Inflammatory macrophage treated with lipopolysaccharide for 1 hour (primary cell): ENCODE data around the gene DGKH.
"Not testable (repeated sequence)": the region's sequence is repeated elsewhere in the genome, so short reads cannot be mapped to it uniquely, and the experiment has no call there.

Source experiments
- DNase-seq, 2 donors: peaks; one replicate each; pipeline ENCODE4 v3.0.0-alpha.2; 2020 to 2022

DGKH gene

GRCh38 chr13:42043676-42044075, 4.8 kb upstream of the DGKH start:
- DNase-seq, result no peak

- no peak for DNase-seq
These were observed 2.0 kb upstream of the DGKH start for GRCh38 chr13:42046448-42046847.

GRCh38 chr13:42047561-42048341, 697 bp upstream of the DGKH start:
- peak; percentile 44 to 55 for DNase-seq

- DNase-seq, result peak; percentile 82 to 95
These were observed 421 bp downstream of the DGKH start for GRCh38 chr13:42048684-42049453.

GRCh38 chr13:42049454-42049813, 986 bp downstream of the DGKH start:
- DNase-seq, result no peak

- DNase-seq, result no peak
These were observed 6.5 kb downstream of the DGKH start for GRCh38 chr13:42054798-42055499.

GRCh38 chr13:42055500-42056085, 7.1 kb downstream of the DGKH start:
- DNase-seq, result no peak

- DNase-seq, result peak in 1 of 2 donors; percentile 31
These were observed 7.7 kb downstream of the DGKH start for GRCh38 chr13:42056146-42056545.

GRCh38 chr13:42056583-42056982, 8.1 kb downstream of the DGKH start:
- no peak for DNase-seq

GRCh38 chr13:42057918-42058530, 9.6 kb downstream of the DGKH start:
- DNase-seq, result no peak

- DNase-seq, result no peak
These were observed 13.5 kb downstream of the DGKH start for GRCh38 chr13:42061943-42062342.

- DNase-seq, result no peak
These were observed 14.7 kb downstream of the DGKH start for GRCh38 chr13:42063105-42063504.

- DNase-seq, result no peak
These were observed 15.8 kb downstream of the DGKH start for GRCh38 chr13:42064259-42064658.

GRCh38 chr13:42064966-42065365, 16.5 kb downstream of the DGKH start:
- no peak for DNase-seq

GRCh38 chr13:42065414-42065813, 17.0 kb downstream of the DGKH start:
- DNase-seq, result no peak

- no peak for DNase-seq
These were observed 18.1 kb downstream of the DGKH start for GRCh38 chr13:42066542-42066941.

GRCh38 chr13:42068886-42069285, 20.4 kb downstream of the DGKH start:
- DNase-seq, result peak; percentile 64 to 78

- not testable (repeated sequence) for DNase-seq
These were observed 22.2 kb downstream of the DGKH start for GRCh38 chr13:42070599-42070998.

- not testable (repeated sequence) for DNase-seq
These were observed 22.7 kb downstream of the DGKH start for GRCh38 chr13:42071179-42071578.

GRCh38 chr13:42071672-42072419, 23.4 kb downstream of the DGKH start:
- DNase-seq, result peak in 1 of 2 donors; percentile 29

- DNase-seq, result no peak
These were observed 25.2 kb downstream of the DGKH start for GRCh38 chr13:42073683-42074082.

GRCh38 chr13:42075517-42075916, 27.1 kb downstream of the DGKH start:
- no peak for DNase-seq
